Endothelial cell of umbilical vein (primary cell): ENCODE measurements around the gene BTF3L4. TPM values are rescaled to one million over a fixed set of nuclear protein-coding genes. Genes with fewer than 3 reads are reported as not detected.

Experiments used
- BruUV-seq: library from RNA; stranded (reverse); fragments of 400-500 nt; replicated peaks from 2 replicates; lab custom pipeline; 2021; lab: Mats Ljungman, UMichigan
- CTCF ChIA-PET: fragments of 300-600, 350-600 bp; sonication (Branson Sonifier 250); formaldehyde crosslinking; loops from one replicate; lab custom pipeline; 2021; ENCODE audit warnings: antibody characterized with exemption, inconsistent platforms; lab: Charles Lee
- POLR2A ChIA-PET: fragments of 300-600, 350-600 bp; sonication (Branson Sonifier 250); formaldehyde crosslinking; loops from one replicate; lab custom pipeline; 2021; ENCODE audit warnings: antibody characterized with exemption, inconsistent platforms; lab: Charles Lee
- DNase-seq: peaks from one replicate; pipeline ENCODE4 v3.0.0-alpha.2; 2011; ENCODE audit warnings: low read depth, low spot score
- FAIRE-seq: peaks from 2 replicates; lab custom pipeline; 2011; peaks lifted over from hg19 to GRCh38; lab: Jason Lieb, UNC
- H2AFZ ChIP-seq: 2 replicates; pipeline ENCODE4 v1.6.0; 2012; ENCODE audit warnings: low read depth, low read length, control low read depth, inconsistent platforms
- H3K27ac ChIP-seq: 2 replicates; pipeline ENCODE4 v1.5.1; 2011; ENCODE audit warnings: low read depth, mild to moderate bottlenecking, control low read depth, low read length, moderate library complexity; ENCODE audit not compliant: insufficient read depth
- H3K27me3 ChIP-seq, 2 experiments: 2 replicates each; pipeline versions ENCODE4 v1.6.0 to v1.6.1; 2011; ENCODE audit warnings: low read length in 2 of 2, mixed read lengths in 1 of 2; ENCODE audit not compliant: control insufficient read depth in 2 of 2, insufficient read depth in 2 of 2
- H3K36me3 ChIP-seq, 2 experiments: 2 replicates in 1 of 2; 3 replicates in 1 of 2; pipeline ENCODE4 v1.5.1; 2011; ENCODE audit warnings: low read length in 2 of 2, mild to moderate bottlenecking in 1 of 2, moderate library complexity in 1 of 2; ENCODE audit not compliant: control insufficient read depth in 2 of 2, insufficient read depth in 2 of 2; ENCODE audit errors: extremely low read depth in 1 of 2
- H3K4me1 ChIP-seq: 3 replicates; pipeline ENCODE4 v1.5.1; 2011; ENCODE audit warnings: mild to moderate bottlenecking, low read length; ENCODE audit not compliant: control insufficient read depth, insufficient read depth; ENCODE audit errors: extremely low read depth
- H3K4me2 ChIP-seq: 2 replicates; pipeline ENCODE4 v1.6.1; 2011; ENCODE audit warnings: low read length, control low read depth, mixed read lengths; ENCODE audit not compliant: insufficient read depth
- H3K4me3 ChIP-seq, 3 experiments: fragments of 200-600 bp in 1 of 3; sonication (generic), shearing (Covaris generic) in 1 of 3; replicated peaks in 1 of 3; 2 replicates each; pipeline ENCODE4 v1.5.1; 2011 to 2016; ENCODE audit warnings: control low read depth in 3 of 3, low read length in 3 of 3, mild to moderate bottlenecking in 2 of 3, inconsistent platforms in 1 of 3, low read depth in 1 of 3, moderate library complexity in 1 of 3; ENCODE audit not compliant: insufficient read depth in 1 of 3
- H3K79me2 ChIP-seq: 2 replicates; pipeline ENCODE4 v1.6.0; 2012; ENCODE audit warnings: low read length, inconsistent platforms; ENCODE audit not compliant: control insufficient read depth, insufficient read depth
- H3K9ac ChIP-seq: replicated peaks from 2 replicates; pipeline ENCODE3; 2011; ENCODE audit warnings: low read length, control low read depth; ENCODE audit not compliant: insufficient read depth; ENCODE audit errors: extremely low read depth
- H3K9me1 ChIP-seq: replicated peaks from 3 replicates; pipeline ENCODE4 v1.6.0; 2011; ENCODE audit warnings: mild to moderate bottlenecking, low read length; ENCODE audit not compliant: control insufficient read depth, insufficient read depth; ENCODE audit errors: extremely low read depth
- H3K9me3 ChIP-seq: replicated peaks from 2 replicates; pipeline ENCODE4 v1.5.1; 2012; ENCODE audit warnings: low read length, inconsistent platforms; ENCODE audit not compliant: control insufficient read depth, insufficient read depth
- H4K20me1 ChIP-seq: replicated peaks from 2 replicates; pipeline ENCODE3; 2011; ENCODE audit warnings: mild to moderate bottlenecking, low read length; ENCODE audit not compliant: control insufficient read depth, insufficient read depth; ENCODE audit errors: extremely low read depth
- CTCF ChIP-seq, 2 donors: IDR thresholded peaks; 1 replicate in 1 of 2; 2 replicates in 1 of 2; pipeline ENCODE4 v1.5.1; 2011; ENCODE audit warnings: low read length in 2 of 2, mild to moderate bottlenecking in 2 of 2, moderate library complexity in 2 of 2, control low read depth in 1 of 2, inconsistent platforms in 1 of 2, low read depth in 1 of 2; ENCODE audit not compliant: insufficient read depth in 1 of 2; ENCODE audit errors: extremely low read depth in 1 of 2
- EZH2 ChIP-seq: IDR thresholded peaks from 2 replicates; pipeline ENCODE4 v1.6.1; 2012; ENCODE audit warnings: borderline replicate concordance, low read depth, mild to moderate bottlenecking, moderate library complexity, low read length, inconsistent platforms; ENCODE audit not compliant: severe bottlenecking
- FOS ChIP-seq: IDR thresholded peaks from 2 replicates; pipeline ENCODE4 v1.6.1; 2011; ENCODE audit warnings: mild to moderate bottlenecking, low read length, moderate library complexity, borderline replicate concordance; ENCODE audit not compliant: insufficient read depth
- GATA2 ChIP-seq: IDR thresholded peaks from 2 replicates; pipeline ENCODE4 v1.7.0; 2011; ENCODE audit warnings: low read depth, mild to moderate bottlenecking, moderate library complexity, mixed read lengths, low read length; ENCODE audit not compliant: insufficient read length, insufficient read depth
- JUN ChIP-seq: IDR thresholded peaks from 2 replicates; pipeline ENCODE4 v1.6.1; 2011; ENCODE audit warnings: borderline replicate concordance, low read depth; ENCODE audit not compliant: insufficient read length, insufficient read depth
- MYC ChIP-seq: IDR thresholded peaks from one replicate; pipeline ENCODE4 v1.6.1; 2011; ENCODE audit warnings: mild to moderate bottlenecking, low read depth, low read length
- POLR2A ChIP-seq: IDR thresholded peaks from 2 replicates; pipeline ENCODE4 v1.6.1; 2012; ENCODE audit warnings: low read depth, mild to moderate bottlenecking, control low read depth, low read length
- POLR2AphosphoS5 ChIP-seq: IDR thresholded peaks from 2 replicates; pipeline ENCODE4 v1.6.1; 2012; ENCODE audit warnings: low read depth, mild to moderate bottlenecking, control low read depth, low read length, moderate library complexity; ENCODE audit not compliant: insufficient read depth
- dilution Hi-C: fragments of 300-500 bp; cut with MboI; formaldehyde crosslinking; loops from one replicate; pipeline ENCODE4 v1.15.0; 2019; ENCODE audit warnings: low sequenced_read_pairs; ENCODE audit not compliant: extremely low pct_ligation_motif_present
- intact Hi-C: fragments of 100-400 bp; cut with micrococcal nuclease; formaldehyde crosslinking; loops from one replicate; pipeline ENCODE4 v1.10.0; 2022
- polyA plus RNA-seq, 4 experiments: library from polyadenylated mRNA; depleted of rRNA in 3 of 4; stranded (reverse) in 3 of 4; unstranded in 1 of 4; fragments of >200 nt; gene quantifications; 2 replicates each; pipeline versions ENCODE4 v1.2.1 to v1.2.3, GENCODE V29; 2011 to 2012; ENCODE audit warnings: missing spikeins in 1 of 4
- total RNA-seq: library from RNA; stranded (reverse); gene quantifications from 2 replicates; pipeline ENCODE4 v1.2.3, GENCODE V29; 2021
- TF ChIP-seq, protein P1 (sequence below): IDR thresholded peaks from 2 replicates; pipeline ENCODE4 v1.6.1; 2011; ENCODE audit not compliant: insufficient read depth, insufficient read length

Gene BTF3L4
- total and polyA plus RNA-seq, 2 donors (not counting 3 experiments of a cell fraction or from before 2014, with no cell fraction given), result 25.1 to 43.2 TPM

DNA sequence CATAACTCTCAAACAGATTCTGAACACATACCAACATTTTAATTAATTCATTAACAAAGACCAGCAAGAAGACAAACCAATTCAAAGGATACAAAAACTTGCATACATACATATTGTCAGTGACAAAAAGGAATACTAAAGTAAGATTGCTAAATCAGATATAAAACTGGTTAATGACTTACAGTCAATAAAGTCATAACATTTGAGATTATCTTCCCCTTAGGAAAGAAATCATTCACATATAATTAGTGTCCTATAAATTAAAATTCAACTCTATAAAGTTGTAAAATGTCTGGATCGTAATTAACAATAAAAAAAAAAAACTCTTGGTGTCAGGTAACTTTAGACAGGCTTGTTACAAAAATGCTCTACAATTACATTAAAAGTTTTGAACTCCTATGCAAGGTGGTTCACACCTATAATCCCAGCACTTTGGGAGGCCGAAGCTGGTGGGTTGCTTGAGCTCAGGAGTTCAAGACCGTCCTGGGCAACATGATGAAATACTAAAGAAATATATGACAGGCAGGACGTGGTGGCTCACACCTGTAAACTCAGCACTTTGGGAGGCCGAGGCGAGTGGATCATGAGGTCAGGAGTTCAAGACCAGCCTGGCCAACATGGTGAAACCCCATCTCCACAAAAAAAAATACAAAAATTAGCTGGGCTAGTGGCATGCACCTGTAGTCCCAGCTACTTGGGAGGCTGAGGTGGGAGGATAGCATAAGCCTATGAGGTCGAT, 47.9 kb upstream of the BTF3L4 start:
- Histone ChIP-seq H4K20me1 (no peaks in the 10 kb centered on the region), H3K9me3 (no peaks in the 10 kb centered on the region), H3K36me3 (no peaks in the 10 kb centered on the region), H2AFZ (no peak overlapping the region), H3K4me1 (no peaks in the 10 kb centered on the region), H3K9me1 (no peaks in the 10 kb centered on the region), H3K9ac (no peak overlapping the region), H3K79me2 (no peaks in the 10 kb centered on the region), H3K4me2 (no peak overlapping the region), H3K27ac (no peak overlapping the region), H3K27me3 (peaks cover 2 to 5% of the 10 kb centered on the region in 2 experiments), H3K4me3 (no peak overlapping the region)
- TF ChIP-seq POLR2AphosphoS5, result no peak
- TF ChIP-seq MYC, result no peak
- no peak for TF ChIP-seq GATA2
- no peak for TF ChIP-seq FOS
- no peak for TF ChIP-seq POLR2A
- no peak for TF ChIP-seq EZH2
- no peak for TF ChIP-seq JUN
- TF ChIP-seq, protein P1, sequence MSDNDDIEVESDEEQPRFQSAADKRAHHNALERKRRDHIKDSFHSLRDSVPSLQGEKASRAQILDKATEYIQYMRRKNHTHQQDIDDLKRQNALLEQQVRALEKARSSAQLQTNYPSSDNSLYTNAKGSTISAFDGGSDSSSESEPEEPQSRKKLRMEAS, result no peak
- no peak for TF ChIP-seq CTCF (IDR thresholded peaks at IDR 0.05; ENCODE audit: extremely low read depth in 1 of 2, insufficient read depth in 1 of 2, low read depth in 1 of 2, low read length in 2 of 2)
- dilution Hi-C loops, result no loop called here
- FAIRE-seq (no peak), DNase-seq (no peak)
- BruUV-seq, result no TSS peak
- intact Hi-C loops, result loop anchor here (10.0 kb wide), 1 partner anchor 193 kb away; no protein-coding TSS in a partner anchor
- POLR2A ChIA-PET, result no interaction called here
- CTCF ChIA-PET, result no interaction called here
